GM12878 (cell line): ENCODE results near the gene ZBTB37.

Experiments used
- CTCF ChIP-seq, 3 experiments: IDR thresholded peaks in 2 of 3; conservative IDR thresholded peaks in 1 of 3; 2 replicates each; pipeline ENCODE4 v1.5.1; 2011; ENCODE audit warnings: low read depth in 3 of 3, low read length in 3 of 3, mild to moderate bottlenecking in 3 of 3, control low read depth in 2 of 3, moderate library complexity in 2 of 3, inconsistent platforms in 1 of 3, mixed read lengths in 1 of 3; ENCODE audit not compliant: control insufficient read depth in 2 of 3, insufficient read depth in 1 of 3; ENCODE audit errors: extremely low read depth in 1 of 3
- POLR2AphosphoS5 ChIP-seq: IDR thresholded peaks from 2 replicates; pipeline ENCODE4 v1.6.1; 2011; ENCODE audit warnings: mild to moderate bottlenecking, low read length, inconsistent platforms
- RAD51 ChIP-seq: fragments of 450-650 bp; IDR thresholded peaks from 2 replicates; pipeline ENCODE4 v1.6.1; 2016; ENCODE audit warnings: moderate library complexity, mild to moderate bottlenecking, inconsistent platforms
- TCF12 ChIP-seq: IDR thresholded peaks from 2 replicates; pipeline ENCODE4 v1.6.1; 2011; ENCODE audit warnings: low read depth, mild to moderate bottlenecking, low read length
- TCF7 ChIP-seq: IDR thresholded peaks from 2 replicates; pipeline ENCODE4 v1.6.1; 2014; ENCODE audit warnings: antibody characterized with exemption, borderline replicate concordance

GRCh38 chr1:173867141-173867752 lies 933 bp upstream of the ZBTB37 start:
- TF ChIP-seq POLR2AphosphoS5 (no peak), TCF12 (no peak), RAD51 (no peak), CTCF (IDR thresholded peaks at IDR 0.05 in 2 of 3, conservative IDR thresholded peaks at IDR 0.05 in 1 of 3; ENCODE audit: control insufficient read depth in 2 of 3, extremely low read depth in 1 of 3, insufficient read depth in 1 of 3, low read depth in 3 of 3, low read length in 3 of 3) (no peak), TCF7 (no peak)
